HuH-7 (cell line): ENCODE results near the gene DHRS2.
A peak's percentile ranks its signal among the peaks of the same experiment; 100 is the strongest.

Experiments
- DNase-seq: peaks from one replicate; pipeline ENCODE4 v3.0.0; 2011; ENCODE audit warnings: low spot score

The DHRS2 gene

DNA sequence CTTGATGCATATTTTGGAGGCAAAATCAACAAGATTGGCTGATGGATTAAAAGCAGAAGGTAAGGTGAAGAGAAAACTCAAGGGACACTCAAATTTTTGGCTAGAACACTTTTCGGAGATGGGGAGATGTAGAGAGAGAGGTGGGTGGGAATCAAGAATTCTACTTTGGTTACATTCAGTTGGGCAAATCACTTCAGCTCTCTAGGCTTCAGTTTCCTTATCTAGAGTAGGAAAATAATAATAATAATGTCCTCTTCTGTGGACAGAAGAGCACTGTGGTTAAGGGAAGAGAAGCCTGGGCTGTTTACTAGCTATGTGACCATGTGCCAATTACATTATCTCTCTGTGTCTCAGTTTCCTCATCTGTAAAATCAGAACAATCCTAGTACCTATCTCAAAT lies 23.4 kb upstream of the DHRS2 start:
- no peak for DNase-seq

DNA sequence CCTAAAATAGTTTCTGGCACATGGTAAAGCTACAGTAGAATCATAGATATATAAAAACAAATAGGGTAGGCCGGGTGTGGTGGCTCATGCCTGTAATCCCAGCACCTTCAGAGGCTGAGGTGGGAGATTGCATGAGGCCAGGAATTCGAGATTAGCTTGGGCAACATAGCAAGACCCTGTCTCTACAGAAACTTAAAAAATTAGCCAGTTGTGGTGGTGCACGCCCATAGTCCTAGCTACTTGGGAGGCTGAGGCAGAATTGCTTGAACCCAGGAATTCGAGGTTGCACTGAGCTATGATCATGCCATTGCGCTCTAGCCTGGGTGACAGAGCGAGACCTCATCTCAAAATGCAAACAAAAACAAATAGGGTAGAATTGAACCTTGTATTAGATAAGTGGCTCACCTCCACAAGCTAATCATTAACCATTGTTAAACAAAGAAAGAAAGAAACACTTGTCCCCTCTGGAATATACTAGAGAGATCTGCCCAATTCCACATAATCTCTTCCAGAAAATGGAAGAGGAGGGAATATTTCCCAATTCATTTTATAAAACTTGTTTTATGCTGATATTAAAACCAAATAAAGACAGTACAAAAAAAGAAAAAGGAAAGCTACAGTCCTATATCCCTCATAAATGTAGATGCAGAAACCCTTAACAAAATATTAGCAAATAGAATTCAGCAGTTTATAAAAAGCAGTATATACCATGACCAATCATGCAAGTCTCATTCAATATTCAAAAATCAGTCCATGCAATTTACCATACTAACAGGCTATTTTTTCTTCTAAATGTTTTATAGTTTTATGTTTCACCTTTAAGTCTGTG lies 22.7 kb upstream of the DHRS2 start:
- no peak for DNase-seq

- no peak for DNase-seq
Measured at GRCh38 chr14:23614395-23614828, 21.8 kb upstream of the DHRS2 start.

DNA sequence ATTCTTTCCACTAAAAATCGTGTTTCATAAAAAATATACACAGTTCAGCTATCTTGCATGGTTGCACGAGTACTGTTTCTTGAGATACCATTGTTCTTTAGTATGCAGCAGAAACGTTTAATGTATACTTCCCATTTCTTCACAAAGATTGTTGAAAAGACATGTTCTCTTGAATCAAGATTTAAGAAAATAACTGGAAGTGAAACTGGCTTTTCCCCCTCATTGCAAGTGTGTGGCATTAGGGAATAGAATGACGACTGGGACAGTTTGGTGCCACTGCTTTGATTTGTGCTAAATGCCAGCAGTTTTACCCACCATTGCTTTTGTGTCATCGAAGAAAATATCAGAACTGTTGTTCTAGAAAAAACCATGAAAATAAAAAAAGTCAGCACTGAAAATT lies 20.3 kb upstream of the DHRS2 start:
- DNase-seq: no peak

- DNase-seq: no peak
Measured at GRCh38 chr14:23617539-23617938, 18.6 kb upstream of the DHRS2 start.

DNA sequence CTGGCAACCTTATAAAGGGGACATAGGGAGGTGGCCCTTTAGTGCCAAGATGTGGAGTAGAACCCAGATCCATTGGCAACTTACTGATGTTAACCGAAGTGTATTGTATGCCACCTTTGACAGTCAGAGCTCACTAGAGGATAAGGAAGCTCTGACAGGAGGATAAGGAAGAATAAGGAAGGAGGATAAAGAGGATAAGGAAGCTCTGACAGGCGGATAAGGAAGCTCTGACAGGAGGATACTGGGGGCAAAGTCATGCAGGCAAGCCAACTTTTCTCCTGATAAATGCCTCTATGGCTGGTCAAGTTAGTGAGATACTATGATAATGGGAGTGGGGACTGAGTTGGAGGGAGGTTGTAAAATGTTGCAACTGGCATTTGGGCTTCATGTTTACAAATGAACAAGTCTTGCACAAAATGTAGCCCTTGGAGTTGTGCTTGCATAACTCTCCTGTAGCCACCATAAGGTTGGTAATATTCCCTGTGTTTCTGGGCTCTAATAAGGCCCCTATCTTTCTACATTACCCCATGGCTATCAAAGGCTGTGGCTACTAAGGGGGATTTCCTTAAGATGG lies 17.7 kb upstream of the DHRS2 start:
- no peak for DNase-seq

DNA sequence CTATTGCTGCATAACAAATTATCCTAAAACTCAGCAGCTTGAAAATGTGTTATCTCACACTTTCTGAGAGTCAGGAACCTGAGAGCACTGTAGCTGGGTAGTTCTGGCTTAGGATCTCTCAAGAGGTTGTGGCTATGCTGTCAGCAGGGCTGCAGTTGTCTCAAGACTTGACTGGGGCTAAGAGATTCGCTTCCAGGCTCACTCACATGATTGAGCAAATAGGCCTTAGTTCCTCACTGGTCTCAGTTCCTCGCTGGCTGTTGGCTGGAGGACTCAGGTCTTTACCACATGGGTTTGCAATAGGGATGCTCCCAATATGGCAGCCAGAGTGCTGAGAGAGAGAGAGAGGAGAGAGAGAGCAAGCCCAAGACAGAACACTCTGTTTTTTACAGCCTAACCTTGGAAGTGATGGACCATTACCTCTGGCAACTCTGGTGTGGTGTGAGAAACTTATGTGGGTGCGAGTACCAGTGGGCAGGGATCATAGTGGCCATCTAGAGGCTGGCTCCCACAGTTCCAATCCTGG lies 15.9 kb upstream of the DHRS2 start:
- no peak for DNase-seq

- DNase-seq: no peak
Measured at GRCh38 chr14:23621204-23621931, 14.8 kb upstream of the DHRS2 start.

- no peak for DNase-seq
Measured at GRCh38 chr14:23621932-23622730, 14.0 kb upstream of the DHRS2 start.

GRCh38 chr14:23622990-23623389 lies 13.2 kb upstream of the DHRS2 start:
- DNase-seq: no peak

DNA sequence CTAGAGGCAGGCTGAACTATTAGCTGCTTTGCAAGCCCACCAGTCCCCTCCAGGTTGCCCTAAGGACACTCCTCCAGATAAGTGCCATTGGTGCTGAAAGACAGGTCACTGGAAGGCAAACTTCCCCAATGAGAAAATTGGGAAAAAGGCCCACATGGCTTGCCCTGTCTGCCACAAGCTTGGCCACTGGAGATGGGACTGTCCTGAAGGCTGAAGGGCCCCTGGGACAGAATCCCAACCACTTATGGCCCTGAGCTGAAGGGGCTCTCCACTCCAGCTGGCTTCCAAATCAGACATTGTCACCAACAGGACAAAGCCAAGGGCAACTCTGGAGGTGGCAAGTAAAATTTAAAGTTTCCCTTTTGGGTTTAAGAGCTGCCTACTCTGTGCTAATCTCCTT lies 12.2 kb upstream of the DHRS2 start:
- no peak for DNase-seq

DNA sequence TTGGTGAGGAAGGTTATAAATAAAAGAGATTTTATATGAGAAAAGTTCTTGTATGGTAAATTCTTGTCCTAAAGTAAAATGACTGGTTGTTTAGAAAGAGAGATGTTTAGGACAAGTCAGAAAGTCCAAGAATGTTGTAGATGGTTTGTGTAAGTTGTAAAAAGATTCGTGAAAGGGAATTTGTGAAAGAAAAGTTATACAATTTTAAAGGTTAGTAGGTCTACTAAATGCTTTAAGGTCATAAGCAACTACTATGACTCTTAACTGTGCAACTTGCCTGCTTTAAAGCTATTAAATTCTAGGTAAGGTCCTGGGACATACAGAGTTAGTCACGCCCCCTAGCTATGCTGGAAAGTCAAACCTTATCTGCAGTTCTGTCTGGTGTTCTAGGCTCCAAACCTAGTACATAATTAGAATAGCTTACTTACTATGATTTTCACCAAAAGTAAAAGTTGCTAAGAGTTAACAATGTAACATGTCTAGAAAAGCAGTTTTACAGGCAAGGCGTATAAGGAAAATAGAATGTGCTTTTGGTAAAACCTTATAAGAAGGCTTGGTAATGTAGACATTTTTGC lies 11.2 kb upstream of the DHRS2 start:
- DNase-seq: no peak

DNA sequence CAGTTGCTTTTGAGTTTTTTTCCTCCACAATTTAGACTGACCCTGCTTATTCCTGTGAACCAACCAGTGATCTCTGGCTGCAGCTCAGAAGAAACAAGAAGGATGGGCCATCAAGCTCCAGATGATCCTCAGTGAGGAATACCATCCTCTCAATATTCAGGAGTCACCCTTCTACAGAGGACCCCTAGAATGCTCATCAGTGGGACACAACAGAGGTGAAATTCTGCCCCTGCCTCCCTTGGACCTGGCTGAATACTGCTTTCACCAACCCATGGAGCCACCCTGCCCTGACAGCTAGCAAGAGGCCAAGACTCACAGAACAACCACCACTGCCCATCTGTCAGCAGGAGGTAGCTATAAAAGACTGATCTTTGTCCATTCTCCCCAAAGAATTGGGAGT lies 9.2 kb upstream of the DHRS2 start:
- DNase-seq: no peak

- no peak for DNase-seq
Measured at GRCh38 chr14:23627961-23628360, 8.2 kb upstream of the DHRS2 start.

- no peak for DNase-seq
Measured at GRCh38 chr14:23629204-23629603, 7.0 kb upstream of the DHRS2 start.

DNA sequence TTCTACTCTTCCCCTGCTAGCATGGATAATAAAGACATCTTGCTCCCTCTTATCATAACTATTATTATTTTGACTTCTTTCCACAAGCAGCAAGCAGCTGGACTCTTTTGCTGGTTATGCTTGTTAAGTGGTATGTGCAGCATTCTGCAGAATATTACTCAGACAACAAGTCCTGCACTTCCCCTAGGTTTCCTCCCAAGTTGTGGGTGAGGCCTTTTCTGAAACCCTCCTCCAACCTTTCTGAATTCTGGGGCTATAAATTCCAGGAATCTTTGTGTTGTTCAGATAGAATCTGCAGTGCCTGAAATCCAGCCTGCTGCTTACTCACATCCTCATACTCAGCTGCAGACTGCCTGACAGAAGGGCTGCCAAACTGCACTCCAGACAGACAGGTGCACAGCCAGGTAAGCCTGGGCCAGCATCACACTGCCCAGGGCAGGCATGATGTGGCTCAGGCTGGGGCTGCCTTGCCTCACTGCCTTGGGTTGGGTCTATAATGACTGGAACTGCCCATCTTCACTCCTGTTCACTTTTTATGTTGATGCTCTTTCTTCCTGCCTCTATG lies 6.2 kb upstream of the DHRS2 start:
- DNase-seq: no peak

GRCh38 chr14:23630687-23631086 lies 5.5 kb upstream of the DHRS2 start:
- DNase-seq: no peak

DNA sequence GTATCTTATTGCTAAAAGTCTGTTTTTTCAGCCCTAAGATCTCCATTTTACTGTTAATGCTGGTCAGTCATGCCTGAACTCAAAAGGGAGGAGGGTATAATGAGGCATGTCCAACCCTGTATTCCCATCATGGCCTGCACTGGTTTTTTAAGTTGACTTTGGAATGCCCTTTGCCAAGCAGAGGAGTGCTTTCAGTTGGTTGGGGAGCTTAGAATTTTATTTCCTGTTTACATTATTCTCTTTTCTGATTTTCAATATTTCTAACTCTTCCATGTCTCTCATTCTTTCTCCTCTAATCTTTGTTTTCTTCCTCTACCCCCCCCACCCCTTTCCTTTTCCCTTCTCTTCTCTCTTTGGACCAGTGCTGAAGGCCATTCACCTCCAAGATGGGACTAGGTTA lies 4.9 kb upstream of the DHRS2 start:
- no peak for DNase-seq

DNA sequence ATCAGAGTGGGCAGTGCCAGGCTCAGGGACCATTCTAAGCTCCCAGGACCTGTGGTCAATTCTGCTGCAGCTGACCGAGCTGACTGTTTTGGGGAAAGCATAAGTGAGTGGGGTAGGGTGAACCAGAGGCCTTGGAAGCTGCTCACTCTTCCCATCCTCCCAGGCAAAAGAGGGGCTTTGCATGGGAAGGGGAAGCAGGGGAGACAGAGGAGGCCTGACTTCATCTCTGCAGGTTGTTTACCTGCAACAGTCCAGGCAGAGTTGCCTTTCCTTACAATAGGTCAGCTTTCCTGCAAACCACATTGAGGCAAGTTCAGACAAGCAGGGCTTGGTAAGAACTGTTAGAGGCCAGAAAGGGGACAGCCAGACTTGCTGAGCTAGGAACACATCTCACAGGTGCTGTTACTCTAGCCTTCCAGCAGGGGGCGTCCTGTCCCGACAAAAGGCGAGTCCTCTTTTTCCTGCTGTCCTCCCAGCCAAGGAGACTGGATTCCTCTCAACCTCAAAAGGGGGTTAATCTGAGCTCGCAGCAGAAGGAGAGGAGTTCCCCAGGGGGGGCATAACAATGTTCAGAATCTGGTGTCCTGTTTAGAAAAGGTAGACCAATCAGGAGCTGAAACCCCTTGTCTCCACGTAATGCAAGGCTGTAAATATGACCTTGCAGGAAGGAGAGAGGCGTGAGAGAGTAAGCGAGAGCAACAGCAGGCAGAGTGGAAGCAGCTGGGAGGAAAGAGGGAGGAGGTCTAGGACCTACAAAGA lies 4.3 kb upstream of the DHRS2 start:
- DNase-seq: peak; percentile 79

- no peak for DNase-seq
Measured at GRCh38 chr14:23632461-23633159, 3.6 kb upstream of the DHRS2 start.
